H1 (cell line): Measurements from ENCODE around the gene SHC3. TPM values are rescaled to one million over a fixed set of nuclear protein-coding genes. Genes with fewer than 3 reads are reported as not detected.

ENCODE experiments used
- CTCF ChIA-PET: fragments of 300-600 bp; sonication (Branson Sonifier 250); formaldehyde crosslinking; loops from one replicate; lab custom pipeline; 2021; ENCODE audit not compliant: partially characterized antibody; lab: Charles Lee
- POLR2A ChIA-PET: fragments of 300-600 bp; sonication (Branson Sonifier 250); formaldehyde crosslinking; loops from one replicate; lab custom pipeline; 2021; ENCODE audit warnings: inconsistent platforms; ENCODE audit not compliant: partially characterized antibody; lab: Charles Lee
- DNase-seq, 2 experiments: peaks; one replicate each; pipeline versions ENCODE4 v3.0.0 to v3.0.0-alpha.2; 2010 to 2022; ENCODE audit warnings: low spot score in 2 of 2, low read depth in 1 of 2, mixed read lengths in 1 of 2
- FAIRE-seq: peaks from 2 replicates; lab custom pipeline; 2011; peaks lifted over from hg19 to GRCh38; lab: Jason Lieb, UNC
- H2AFZ ChIP-seq: 2 replicates; pipeline ENCODE4 v1.8.1; 2012; ENCODE audit warnings: low read length, inconsistent platforms
- H2AK5ac ChIP-seq: 2 replicates; pipeline ENCODE4 v1.6.1; 2013; ENCODE audit warnings: low read depth, low read length
- H2BK120ac ChIP-seq: replicated peaks from 2 replicates; pipeline ENCODE3; 2013; ENCODE audit warnings: low read depth, low read length, inconsistent platforms
- H2BK12ac ChIP-seq: 2 replicates; pipeline ENCODE4 v1.6.1; 2013; ENCODE audit warnings: low read depth, low read length
- H2BK15ac ChIP-seq: 2 replicates; pipeline ENCODE4 v1.6.1; 2013; ENCODE audit warnings: low read length
- H2BK20ac ChIP-seq: 2 replicates; pipeline ENCODE4 v1.6.1; 2013; ENCODE audit warnings: low read length
- H2BK5ac ChIP-seq: 2 replicates; pipeline ENCODE4 v1.6.1; 2013; ENCODE audit warnings: low read depth, low read length
- H3K14ac ChIP-seq: 2 replicates; pipeline ENCODE4 v1.6.1; 2013; ENCODE audit warnings: inconsistent platforms; ENCODE audit not compliant: insufficient read length
- H3K18ac ChIP-seq: 2 replicates; pipeline ENCODE4 v1.6.1; 2013; ENCODE audit warnings: low read length; ENCODE audit errors: extremely low read depth
- H3K23ac ChIP-seq: 2 replicates; pipeline ENCODE4 v1.6.1; 2013; ENCODE audit warnings: inconsistent platforms; ENCODE audit not compliant: insufficient read length
- H3K23me2 ChIP-seq: 2 replicates; pipeline ENCODE4 v1.6.1; 2013; ENCODE audit warnings: low read depth, low read length
- H3K27ac ChIP-seq: 2 replicates; pipeline ENCODE4 v1.6.1; 2011; ENCODE audit warnings: low read depth, low read length, inconsistent platforms
- H3K27me3 ChIP-seq, 4 experiments: replicated peaks in 1 of 4; 1 replicate in 1 of 4; 2 replicates in 3 of 4; pipeline versions ENCODE4 v1.6.1 to v1.8.1; 2011 to 2013; ENCODE audit warnings: low read length in 3 of 4, mild to moderate bottlenecking in 3 of 4, inconsistent platforms in 2 of 4, mixed read lengths in 2 of 4, moderate library complexity in 1 of 4; ENCODE audit not compliant: control insufficient read depth in 3 of 4, insufficient read depth in 3 of 4; ENCODE audit errors: extremely low read depth in 1 of 4
- H3K36me3 ChIP-seq, 4 experiments: 2 replicates each; pipeline versions ENCODE4 v1.6.1 to v1.8.1; 2011 to 2013; ENCODE audit warnings: mild to moderate bottlenecking in 4 of 4, low read length in 3 of 4, moderate library complexity in 2 of 4, control low read depth in 1 of 4, inconsistent platforms in 1 of 4; ENCODE audit not compliant: insufficient read depth in 4 of 4, control insufficient read depth in 2 of 4
- H3K4ac ChIP-seq: replicated peaks from 2 replicates; pipeline ENCODE3; 2013; ENCODE audit warnings: low read length, low read depth, mixed read lengths, inconsistent platforms; ENCODE audit not compliant: insufficient read length
- H3K4me1 ChIP-seq, 4 experiments: replicated peaks in 1 of 4; 1 replicate in 1 of 4; 2 replicates in 3 of 4; pipeline versions ENCODE4 v1.6.1 to v1.8.1; 2011 to 2013; ENCODE audit warnings: low read length in 3 of 4, inconsistent platforms in 2 of 4, mixed read lengths in 1 of 4; ENCODE audit not compliant: insufficient read depth in 4 of 4, control insufficient read depth in 3 of 4
- H3K4me2 ChIP-seq, 2 experiments: 2 replicates each; pipeline versions ENCODE4 v1.6.1 to v1.8.1; 2011 to 2013; ENCODE audit warnings: low read depth in 2 of 2, low read length in 2 of 2, control low read depth in 1 of 2, inconsistent platforms in 1 of 2, mild to moderate bottlenecking in 1 of 2; ENCODE audit not compliant: insufficient read depth in 1 of 2
- H3K4me3 ChIP-seq, 4 experiments: fragments of 200-600, 300-600 bp in 1 of 4; sonication (generic), shearing (Covaris generic), sonication (Bioruptor Twin) in 1 of 4; 2 replicates each; pipeline versions ENCODE4 v1.5.1 to v1.8.1; 2011 to 2016; ENCODE audit warnings: low read length in 4 of 4, low read depth in 3 of 4, control low read depth in 2 of 4, inconsistent platforms in 2 of 4, mild to moderate bottlenecking in 2 of 4, mixed read lengths in 1 of 4, moderate library complexity in 1 of 4; ENCODE audit not compliant: insufficient read depth in 2 of 4; ENCODE audit errors: extremely low read depth in 1 of 4
- H3K56ac ChIP-seq: replicated peaks from 2 replicates; pipeline ENCODE3; 2013; ENCODE audit warnings: low read depth, mild to moderate bottlenecking, mixed read lengths, low read length, inconsistent platforms; ENCODE audit not compliant: insufficient read length
- H3K79me1 ChIP-seq: 2 replicates; pipeline ENCODE4 v1.6.1; 2013; ENCODE audit warnings: low read depth, low read length, control low read depth
- H3K79me2 ChIP-seq, 2 experiments: 2 replicates each; pipeline versions ENCODE4 v1.6.1 to v1.8.1; 2012 to 2013; ENCODE audit warnings: low read length in 2 of 2, mild to moderate bottlenecking in 2 of 2, inconsistent platforms in 1 of 2; ENCODE audit not compliant: insufficient read depth in 2 of 2, control insufficient read depth in 1 of 2
- H3K9ac ChIP-seq, 4 experiments: replicated peaks in 1 of 4; 1 replicate in 1 of 4; 2 replicates in 3 of 4; pipeline versions ENCODE4 v1.6.1 to v1.8.1; 2011 to 2013; ENCODE audit warnings: low read depth in 3 of 4, low read length in 3 of 4, control low read depth in 2 of 4, mild to moderate bottlenecking in 2 of 4, moderate library complexity in 2 of 4, inconsistent platforms in 1 of 4; ENCODE audit errors: extremely low read depth in 1 of 4
- H3K9me3 ChIP-seq, 2 experiments: 2 replicates each; pipeline versions ENCODE4 v1.6.1 to v1.8.1; 2012 to 2013; ENCODE audit warnings: mild to moderate bottlenecking in 2 of 2, moderate library complexity in 2 of 2, control low read depth in 1 of 2, inconsistent platforms in 1 of 2, low read depth in 1 of 2, low read length in 1 of 2, mixed read lengths in 1 of 2; ENCODE audit not compliant: insufficient read depth in 2 of 2
- H4K20me1 ChIP-seq, 2 experiments: replicated peaks in 1 of 2; 2 replicates each; pipeline versions ENCODE3 to v1.8.1; 2011 to 2013; ENCODE audit warnings: inconsistent platforms in 2 of 2, low read length in 2 of 2, mild to moderate bottlenecking in 1 of 2; ENCODE audit not compliant: insufficient read depth in 2 of 2, control insufficient read depth in 1 of 2
- H4K5ac ChIP-seq: 2 replicates; pipeline ENCODE4 v1.6.1; 2013; ENCODE audit warnings: low read length, low read depth, mixed read lengths, inconsistent platforms; ENCODE audit not compliant: insufficient read length
- H4K8ac ChIP-seq: 2 replicates; pipeline ENCODE4 v1.8.0; 2013; ENCODE audit warnings: mild to moderate bottlenecking, moderate library complexity, low read length, inconsistent platforms; ENCODE audit not compliant: insufficient read depth; ENCODE audit errors: extremely low read depth
- H4K91ac ChIP-seq: replicated peaks from 2 replicates; pipeline ENCODE3; 2013; ENCODE audit warnings: low read length, mixed read lengths, inconsistent platforms; ENCODE audit not compliant: insufficient read length
- ASH2L ChIP-seq: fragments of 200-600, 300-600 bp; sonication (generic); IDR thresholded peaks from one replicate; pipeline ENCODE4 v1.7.1; 2017; ENCODE audit warnings: low read length
- ATF3 ChIP-seq: IDR thresholded peaks from 2 replicates; pipeline ENCODE4 v1.6.1; 2011; ENCODE audit warnings: low read depth, mild to moderate bottlenecking, low read length; ENCODE audit not compliant: insufficient read depth
- BACH1 ChIP-seq: IDR thresholded peaks from 2 replicates; pipeline ENCODE4 v1.6.1; 2012; ENCODE audit warnings: low read length, improper control_type of control experiment
- BRCA1 ChIP-seq: IDR thresholded peaks from 2 replicates; pipeline ENCODE4 v1.6.1; 2012; ENCODE audit warnings: low read depth, low read length, improper control_type of control experiment
- CREB1 ChIP-seq: IDR thresholded peaks from 2 replicates; pipeline ENCODE4 v1.6.1; 2012; ENCODE audit warnings: inconsistent platforms
- EP300 ChIP-seq, 2 experiments: IDR thresholded peaks; 1 replicate in 1 of 2; 2 replicates in 1 of 2; pipeline ENCODE4 v1.6.1; 2011 to 2012; ENCODE audit warnings: low read depth in 2 of 2, low read length in 2 of 2, mild to moderate bottlenecking in 2 of 2, borderline replicate concordance in 1 of 2, inconsistent platforms in 1 of 2, moderate library complexity in 1 of 2
- HDAC6 ChIP-seq: IDR thresholded peaks from one replicate; pipeline ENCODE4 v1.7.1; 2012; ENCODE audit warnings: low read depth, mild to moderate bottlenecking, inconsistent platforms, low read length, moderate library complexity
- PHF8 ChIP-seq: fragments of 200-600 bp; sonication (generic); conservative IDR thresholded peaks from 2 replicates; pipeline ENCODE4 v1.7.1; 2012; ENCODE audit warnings: low read depth, mild to moderate bottlenecking, inconsistent platforms, low read length, moderate library complexity
- POLR2AphosphoS5 ChIP-seq: IDR thresholded peaks from 2 replicates; pipeline ENCODE4 v1.6.1; 2011; ENCODE audit warnings: low read depth, low read length
- POU5F1 ChIP-seq: IDR thresholded peaks from 2 replicates; pipeline ENCODE4 v1.6.1; 2011; ENCODE audit warnings: low read depth, mild to moderate bottlenecking, low read length, moderate library complexity
- RXRA ChIP-seq: IDR thresholded peaks from 2 replicates; pipeline ENCODE4 v1.6.1; 2011; ENCODE audit warnings: low read depth, mild to moderate bottlenecking, low read length, moderate library complexity; ENCODE audit not compliant: insufficient read depth
- SAP30 ChIP-seq: fragments of 300-600 bp; sonication (generic); IDR thresholded peaks from 2 replicates; pipeline ENCODE4 v1.7.1; 2012; ENCODE audit warnings: low read length, moderate library complexity, mild to moderate bottlenecking, inconsistent platforms; ENCODE audit not compliant: insufficient read depth, insufficient replicate concordance
- SP4 ChIP-seq: IDR thresholded peaks from 2 replicates; pipeline ENCODE4 v1.6.1; 2012; ENCODE audit warnings: low read length, inconsistent platforms
- SUZ12 ChIP-seq: fragments of 200-600 bp; sonication (generic); IDR thresholded peaks from 2 replicates; pipeline ENCODE4 v1.6.1; 2012; ENCODE audit warnings: mild to moderate bottlenecking, inconsistent platforms, low read length, moderate library complexity, mixed read lengths
- TAF1 ChIP-seq: IDR thresholded peaks from 2 replicates; pipeline ENCODE4 v1.6.1; 2011; ENCODE audit warnings: mild to moderate bottlenecking, low read depth, low read length
- WGBS, 2 experiments: shearing (Covaris generic) in 1 of 2; methylation state at CpG; one replicate each; pipeline versions ENCODE4 v1.1.6 to v1.1.7; 2013 to 2015; ENCODE audit warnings: low lambda C conversion rate in 2 of 2, mixed read lengths in 2 of 2, inconsistent platforms in 1 of 2, low coverage in 1 of 2, missing lambda C conversion rate in 1 of 2; ENCODE audit not compliant: insufficient replicate concordance in 2 of 2, insufficient coverage in 1 of 2, insufficient read length in 1 of 2; ENCODE audit errors: extremely low coverage in 1 of 2, missing lambda C conversion rate in 1 of 2; 5-methylcytosine and 5-hydroxymethylcytosine counted together
- polyA plus RNA-seq, 7 experiments: library from polyadenylated mRNA; depleted of rRNA in 3 of 7; stranded (reverse) in 5 of 7; unstranded in 2 of 7; fragments of >200 nt in 5 of 7; fragments of 200-250 nt in 2 of 7; gene quantifications; 1 replicate in 5 of 7; 2 replicates in 1 of 7; 4 replicates in 1 of 7; pipeline versions ENCODE4 v1.2.1 to v1.2.3, GENCODE V29; 2011 to 2013; ENCODE audit warnings: missing spikeins in 2 of 7, mixed read lengths in 2 of 7
- total RNA-seq: library from RNA; stranded (reverse); fragmentation: NEBNext Ultra II Directional; extraction: Animal tissue kit (Norgen Biotek cat#: 25700); gene quantifications from 2 replicates; pipeline ENCODE4 v1.2.1, GENCODE V29; 2021

SHC3 gene
- total and polyA plus RNA-seq, 2 of the 8 experiments (the other 6 are each of a cell fraction or from before 2014, with no cell fraction given): 1.4 to 7.1 TPM

- Histone ChIP-seq H4K20me1 (no peaks in the 10 kb centered on the region), H3K14ac (no peak overlapping the region), H3K23me2 (no peaks in the 10 kb centered on the region), H3K9ac (no peak overlapping the region), H3K27me3 (no peaks in the 10 kb centered on the region), H3K4me3 (no peak overlapping the region), H4K91ac (no peak overlapping the region), H2AFZ (no peak overlapping the region), H3K4me1 (peaks cover 0 to 4% (median 0%) of the 10 kb centered on the region in 4 experiments; a peak in 2 of 7 replicates), H3K23ac (no peak overlapping the region), H3K27ac (no peak overlapping the region), H2BK20ac (no peak overlapping the region), H4K8ac (no peak overlapping the region), H3K79me2 (no peaks in the 10 kb centered on the region), H2BK12ac (no peak overlapping the region), H3K4ac (no peak overlapping the region), H2BK5ac (no peak overlapping the region), H2BK15ac (no peak overlapping the region), H3K36me3 (no peaks in the 10 kb centered on the region), H3K79me1 (no peaks in the 10 kb centered on the region), H3K18ac (no peak overlapping the region), H2AK5ac (no peak overlapping the region), H3K56ac (no peak overlapping the region), H3K4me2 (no peak overlapping the region), H3K9me3 (no peaks in the 10 kb centered on the region), H2BK120ac (no peak overlapping the region), H4K5ac (no peak overlapping the region)
- ChIA-PET CTCF (interaction anchor here (0.8 kb wide), 1 partner anchor 9 kb away, joined by 3 read pairs; no protein-coding TSS in a partner anchor), POLR2A (no interaction called here)
- FAIRE-seq (no peak), DNase-seq (no peak)
- 73% methylated on average over 3 of the region's 3 CpGs; no CpG with 5 or more reads in 1 of the 2 experiments for WGBS, 2 experiments
- no peak for TF ChIP-seq ATF3
- no peak for TF ChIP-seq SP4
- TF ChIP-seq BACH1: no peak
- TF ChIP-seq POU5F1: no peak
- TF ChIP-seq TAF1: no peak
- no peak for TF ChIP-seq CREB1
- TF ChIP-seq POLR2AphosphoS5: no peak
- no peak for TF ChIP-seq BRCA1
- TF ChIP-seq RXRA: no peak
- no peak for TF ChIP-seq HDAC6
- no peak for TF ChIP-seq SAP30
- no peak for TF ChIP-seq EP300 (IDR thresholded peaks at IDR 0.05; ENCODE audit: borderline replicate concordance in 1 of 2, low read depth in 2 of 2, low read length in 2 of 2)
- TF ChIP-seq ASH2L: no peak
- TF ChIP-seq PHF8: no peak
- TF ChIP-seq SUZ12: no peak
These were observed 218.0 kb downstream of the SHC3 start for GRCh38 chr9:88960632-88961031.
